Subcutaneous adipose tissue (tissue), 4 donors: ENCODE results near the gene GNG7. TPM values are rescaled to one million over a fixed set of nuclear protein-coding genes. Genes with fewer than 3 reads are reported as not detected.

ENCODE experiments used
- total RNA-seq, 4 donors: library from RNA; depleted of rRNA; stranded (reverse); fragments of >200 nt; gene quantifications; one replicate each; pipeline ENCODE4 v1.1.0, GENCODE V29; 2016
- TF ChIP-seq, protein P1 (sequence below): fragments of 450-650 bp; IDR thresholded peaks from one replicate; pipeline ENCODE4 v1.5.1; 2016; ENCODE audit warnings: low read depth, mild to moderate bottlenecking, control low read depth, antibody characterized with exemption, moderate library complexity

GNG7 gene
- total RNA-seq, 4 donors from 2014 or later = 0.16 to 3.6 (median 0.82) TPM

DNA sequence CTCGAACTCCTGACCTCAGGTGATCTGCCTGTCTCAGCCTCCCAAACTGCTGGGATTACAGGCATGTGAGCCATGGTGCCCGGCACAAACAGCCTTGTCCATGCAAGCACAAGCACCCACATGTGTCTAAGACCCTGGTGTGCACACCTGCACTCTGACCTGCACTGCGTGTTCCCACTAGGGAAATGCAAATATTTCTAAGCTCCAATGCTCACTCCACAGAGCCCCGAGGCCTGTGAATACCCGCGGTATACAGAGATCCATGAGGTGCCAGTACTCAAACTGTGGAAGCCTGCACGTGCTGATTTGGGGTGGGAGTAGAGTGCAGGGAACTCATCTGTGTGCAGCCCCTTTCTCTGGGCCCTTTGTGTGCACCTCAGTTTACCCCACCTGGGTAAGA lies 211.8 kb downstream of the GNG7 start:
- TF ChIP-seq, protein P1, sequence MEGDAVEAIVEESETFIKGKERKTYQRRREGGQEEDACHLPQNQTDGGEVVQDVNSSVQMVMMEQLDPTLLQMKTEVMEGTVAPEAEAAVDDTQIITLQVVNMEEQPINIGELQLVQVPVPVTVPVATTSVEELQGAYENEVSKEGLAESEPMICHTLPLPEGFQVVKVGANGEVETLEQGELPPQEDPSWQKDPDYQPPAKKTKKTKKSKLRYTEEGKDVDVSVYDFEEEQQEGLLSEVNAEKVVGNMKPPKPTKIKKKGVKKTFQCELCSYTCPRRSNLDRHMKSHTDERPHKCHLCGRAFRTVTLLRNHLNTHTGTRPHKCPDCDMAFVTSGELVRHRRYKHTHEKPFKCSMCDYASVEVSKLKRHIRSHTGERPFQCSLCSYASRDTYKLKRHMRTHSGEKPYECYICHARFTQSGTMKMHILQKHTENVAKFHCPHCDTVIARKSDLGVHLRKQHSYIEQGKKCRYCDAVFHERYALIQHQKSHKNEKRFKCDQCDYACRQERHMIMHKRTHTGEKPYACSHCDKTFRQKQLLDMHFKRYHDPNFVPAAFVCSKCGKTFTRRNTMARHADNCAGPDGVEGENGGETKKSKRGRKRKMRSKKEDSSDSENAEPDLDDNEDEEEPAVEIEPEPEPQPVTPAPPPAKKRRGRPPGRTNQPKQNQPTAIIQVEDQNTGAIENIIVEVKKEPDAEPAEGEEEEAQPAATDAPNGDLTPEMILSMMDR = no peak

DNA sequence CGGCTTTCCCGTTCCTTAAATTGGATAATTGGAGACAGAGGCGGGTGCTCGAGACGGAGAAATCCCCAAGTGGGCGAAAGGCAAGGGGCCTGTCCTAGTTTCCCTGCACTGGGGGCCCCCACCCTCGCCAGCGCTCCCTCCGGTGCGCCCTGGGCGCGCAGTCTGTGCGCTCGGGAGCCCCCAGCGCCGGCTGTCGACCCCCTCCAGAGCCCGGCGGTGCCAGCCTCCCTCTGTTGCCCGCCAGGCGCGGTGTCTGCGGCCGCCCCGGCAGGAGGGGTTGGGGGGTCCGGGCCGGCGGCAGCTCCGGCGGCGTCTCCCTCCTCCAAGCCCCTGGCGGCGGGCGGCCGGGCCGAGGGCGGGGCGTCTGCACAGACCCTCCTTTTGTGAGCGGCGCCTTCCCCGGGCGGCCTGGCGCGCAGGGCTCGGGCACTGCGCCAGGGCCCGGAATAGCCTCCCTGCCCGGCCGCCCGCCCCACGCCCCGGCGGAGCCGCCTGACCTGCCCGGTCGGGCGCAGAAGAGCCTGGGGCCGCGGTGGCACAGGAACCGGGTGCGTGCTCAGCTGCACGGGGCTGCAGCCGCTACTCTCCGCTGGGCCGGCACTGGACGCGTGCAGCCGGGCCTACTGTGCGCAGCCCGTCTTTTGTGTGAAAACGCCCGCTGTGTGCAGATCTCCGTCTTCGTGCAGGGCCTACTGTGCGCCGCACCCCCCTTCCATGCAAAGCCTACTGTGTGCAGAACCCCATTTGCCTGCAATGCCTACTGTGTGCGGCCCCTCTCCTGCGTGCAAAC lies 213.4 kb downstream of the GNG7 start:
- TF ChIP-seq, protein P1 = no peak

DNA sequence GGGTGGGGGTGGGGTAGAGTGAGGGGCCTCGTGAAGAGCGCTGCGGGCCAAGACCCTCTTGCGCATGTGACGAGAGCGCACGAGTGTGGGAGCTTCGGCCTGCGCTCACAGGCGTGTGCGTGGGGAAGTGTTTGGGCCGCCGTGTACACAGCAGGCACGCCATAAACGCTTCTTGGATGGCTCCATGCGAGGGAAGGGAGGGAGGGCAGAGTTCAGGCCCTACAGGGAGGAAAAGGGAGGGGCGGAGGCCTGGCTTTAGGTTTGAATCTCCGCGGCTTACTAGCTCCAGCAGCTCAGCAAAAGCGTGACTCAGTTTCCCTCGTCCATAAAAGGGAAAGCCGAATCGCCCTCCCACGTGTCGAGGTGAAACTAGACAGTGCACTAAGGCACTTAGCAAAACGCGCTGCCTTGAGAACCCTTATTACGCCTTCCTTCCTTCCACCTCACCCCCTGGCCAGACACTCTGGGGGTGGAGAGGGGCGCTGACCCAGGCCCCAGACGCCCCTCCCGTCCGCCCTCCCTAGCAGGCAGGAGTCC lies 214.0 kb downstream of the GNG7 start:
- TF ChIP-seq, protein P1 = no peak

DNA sequence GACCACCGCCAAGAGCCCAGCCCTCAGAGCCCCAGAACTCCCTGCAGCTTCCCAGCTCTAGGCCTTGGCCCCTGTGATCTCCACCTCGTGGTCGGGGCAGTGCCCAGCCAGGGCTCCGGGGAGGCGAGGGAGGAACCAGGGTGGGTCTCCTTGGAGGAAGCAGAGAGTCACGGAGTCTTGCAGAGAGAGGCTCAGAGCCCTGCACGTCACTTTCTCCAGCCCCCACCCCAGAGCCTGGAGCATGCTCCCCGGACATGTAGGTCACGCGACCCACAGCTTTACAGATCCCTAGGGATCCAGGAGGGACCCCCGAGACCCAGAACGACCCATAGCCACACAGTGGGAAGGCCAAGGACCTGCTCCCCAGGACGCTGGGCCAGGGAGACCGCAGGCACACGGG lies 214.7 kb downstream of the GNG7 start:
- TF ChIP-seq, protein P1 = no peak

DNA sequence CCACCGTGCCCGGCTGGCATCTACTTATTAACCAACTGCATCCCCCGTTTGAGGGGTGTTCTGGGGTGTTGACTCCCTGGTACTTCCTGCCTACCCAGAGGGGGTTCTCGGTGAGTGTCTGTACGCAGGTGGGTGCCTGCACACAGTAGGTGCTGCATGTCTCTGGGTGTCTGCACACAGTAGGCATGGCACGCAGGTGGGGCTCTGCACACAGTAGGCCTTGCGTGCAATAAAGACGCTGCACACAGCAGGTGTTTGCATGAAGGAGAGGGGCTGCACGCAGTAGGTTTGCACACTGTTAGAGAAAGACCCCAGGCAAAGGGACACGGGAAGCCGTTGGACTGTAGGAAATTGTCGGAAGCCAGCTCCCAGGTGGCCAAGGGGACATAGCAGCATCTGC lies 215.4 kb downstream of the GNG7 start:
- TF ChIP-seq, protein P1 = no peak

DNA sequence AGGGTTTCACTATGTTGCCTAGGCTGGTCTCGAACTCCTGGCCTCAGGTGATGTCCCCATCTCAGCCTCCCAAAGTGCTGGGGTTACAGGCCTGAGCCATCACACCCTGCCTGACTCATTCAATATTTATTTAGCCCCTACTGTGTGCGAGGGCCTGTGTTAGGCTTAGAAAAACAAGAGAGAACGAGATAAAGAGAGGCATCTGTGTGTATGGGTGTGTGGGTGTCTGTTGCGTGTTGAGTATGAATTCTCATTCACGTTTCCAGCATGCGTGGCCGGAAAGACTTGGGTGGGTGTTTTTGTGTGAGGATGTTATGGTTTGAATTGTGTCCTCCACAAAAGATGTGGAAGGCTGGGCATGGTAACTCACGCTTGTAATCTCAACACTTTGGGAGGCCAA lies 217.1 kb downstream of the GNG7 start:
- TF ChIP-seq, protein P1 = no peak

DNA sequence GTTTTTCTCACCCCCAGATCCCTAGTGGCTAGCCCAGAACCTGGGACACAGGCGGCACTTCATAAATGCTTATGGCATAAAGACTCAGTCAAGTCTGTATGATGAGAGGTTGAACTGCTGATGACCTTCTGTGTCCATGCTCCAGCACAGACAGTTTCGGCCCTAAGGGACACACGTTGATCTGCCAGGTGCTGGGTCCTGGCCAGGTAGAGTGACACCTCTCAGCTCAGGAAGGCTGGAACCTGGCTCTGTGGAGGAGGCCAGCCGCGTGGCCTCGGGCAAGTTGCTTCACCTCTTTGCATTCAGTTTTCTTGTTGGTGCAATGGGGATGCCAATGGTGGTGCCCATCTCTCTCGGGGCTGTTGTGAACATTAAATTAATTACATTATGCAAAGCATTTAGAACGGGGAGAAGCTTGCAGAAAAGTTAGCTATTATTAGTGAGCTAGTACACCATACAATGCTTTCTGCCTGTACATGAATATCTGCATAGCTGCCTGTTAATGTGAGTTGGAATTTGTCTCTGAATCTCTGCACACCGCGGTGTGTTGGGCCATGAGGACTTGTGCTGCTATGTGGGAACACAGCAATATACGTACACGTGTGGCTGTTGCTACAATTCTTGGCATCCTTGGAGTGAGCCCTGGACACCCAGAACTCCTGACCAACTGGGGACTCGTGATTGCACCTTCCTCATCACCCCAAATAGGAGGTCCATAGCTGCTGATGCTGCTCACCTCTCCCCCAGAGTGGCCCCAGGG lies 218.1 kb downstream of the GNG7 start:
- TF ChIP-seq, protein P1 = no peak
